Sigmoid colon (tissue), 7 donors: ENCODE data around the gene GIPR. TPM values are rescaled to one million over a fixed set of nuclear protein-coding genes. Genes with fewer than 3 reads are reported as not detected.
"Not testable (repeated sequence)": the region's sequence is repeated elsewhere in the genome, so short reads cannot be mapped to it uniquely, and the experiment has no call there.

ENCODE experiments used
- DNase-seq: peaks from one replicate; pipeline ENCODE4 v3.0.0-alpha.2; 2019
- H3K27ac ChIP-seq, 4 donors: fragments of 200-600 bp; sonication (generic); one replicate each; pipeline ENCODE4 v1.5.1; 2016 to 2019; ENCODE audit warnings: mild to moderate bottlenecking in 1 of 4
- H3K27me3 ChIP-seq, 3 donors: fragments of 200-600 bp; sonication (generic); one replicate each; pipeline ENCODE4 v1.5.1; 2019; ENCODE audit warnings: mild to moderate bottlenecking in 1 of 3
- H3K36me3 ChIP-seq, 4 donors: fragments of 200-600 bp; sonication (generic); one replicate each; pipeline ENCODE4 v1.5.1; 2016 to 2019
- H3K4me1 ChIP-seq, 4 donors: fragments of 200-600 bp; sonication (generic); one replicate each; pipeline ENCODE4 v1.5.1; 2017 to 2019
- H3K4me3 ChIP-seq, 4 donors: fragments of 200-600 bp; sonication (generic); one replicate each; pipeline ENCODE4 v1.5.1; 2017 to 2019; ENCODE audit warnings: mild to moderate bottlenecking in 2 of 4, moderate library complexity in 1 of 4
- H3K9me3 ChIP-seq, 4 donors: fragments of 200-600 bp in 3 of 4; sonication (generic) in 3 of 4; one replicate each; pipeline versions ENCODE4 v1.5.1 to v1.6.1; 2013 to 2019
- CTCF ChIP-seq, 4 experiments: fragments of 450-650 bp in 3 of 4; fragments of 200-600 bp in 1 of 4; IDR thresholded peaks; one replicate each; pipeline ENCODE4 v1.5.1; 2016 to 2019; ENCODE audit warnings: antibody characterized with exemption in 4 of 4, mild to moderate bottlenecking in 3 of 4, moderate library complexity in 2 of 4
- EP300 ChIP-seq, 4 donors: sonication (generic); formaldehyde crosslinking; IDR thresholded peaks; one replicate each; pipeline ENCODE4 v1.6.1; 2017; ENCODE audit warnings: antibody characterized with exemption in 4 of 4
- POLR2A ChIP-seq, 2 donors: fragments of 450-650 bp; IDR thresholded peaks; one replicate each; pipeline ENCODE4 v1.6.1; 2016; ENCODE audit warnings: antibody characterized with exemption in 2 of 2, mild to moderate bottlenecking in 2 of 2, moderate library complexity in 2 of 2
- POLR2AphosphoS5 ChIP-seq, 4 donors: sonication (generic); formaldehyde crosslinking; IDR thresholded peaks; one replicate each; pipeline ENCODE4 v1.6.1; 2017; ENCODE audit warnings: antibody characterized with exemption in 4 of 4
- WGBS, 2 donors: extraction: QIAGEN DNeasy Blood & Tissue Kit; methylation state at CpG; one replicate each; pipeline ENCODE4 v1.1.7; 2013; 5-methylcytosine and 5-hydroxymethylcytosine counted together
- intact Hi-C: fragments of 100-400 bp; cut with DNase I; formaldehyde crosslinking; loops from one replicate; pipeline ENCODE4 v1.15.1; 2023
- polyA plus RNA-seq, 3 donors: library from polyadenylated mRNA; stranded (reverse); fragments of 200-250 nt; gene quantifications; one replicate each; pipeline ENCODE4 v1.2.3, GENCODE V29; 2013
- total RNA-seq, 4 donors: library from RNA; depleted of rRNA; stranded (reverse); fragments of >200 nt; gene quantifications; one replicate each; pipeline ENCODE4 v1.1.0, GENCODE V29; 2016
- donor health status: healthy with polysubstance abuse.
- donor health status: Bipolar disorder and iron deficiency.
- donor health status: healthy.

The GIPR gene
- total RNA-seq (not detected), polyA plus RNA-seq (10 to 100 TPM in 1 of 3 donors, 1 to 10 TPM in 1, under 1 TPM in 1; 0.69 to 11.8 (median 3.6) TPM)

- TF ChIP-seq CTCF (IDR thresholded peaks at IDR 0.05) (no peak), POLR2A (IDR thresholded peaks at IDR 0.05) (peak in 1 of 2 donors; percentile 18)
- H3K36me3 ChIP-seq, result no peaks in the 10 kb centered on the region
- 8 to 15% methylated on average over 15 of the region's 15 CpGs for WGBS, 2 donors
- peaks cover 0 to 27% (median 17%) of the 10 kb centered on the region in 4 donors for H3K4me1 ChIP-seq
- H3K4me3 ChIP-seq, result peak within 1 kb of the TSS in 3 of 4 donors; percentile 10 to 34 (median 23)
- H3K9me3 ChIP-seq, result no peaks in the 10 kb centered on the region
- H3K27ac ChIP-seq, result no peak within 1 kb of the TSS
- H3K27me3 ChIP-seq, result peaks cover 38 to 94% (median 87%) of the 10 kb centered on the region in 3 donors
- intact Hi-C loops, result no loop called here
- DNase-seq, result no peak
These were observed at the start of gene GIPR for GRCh38 chr19:45667620-45668341. Gene GIPR, plus strand, starts transcription at chr19:45668221. Its CDS starts 1,300 bp downstream, at chr19:45669521.

GRCh38 chr19:45621389-45621788 lies 46.6 kb upstream of the GIPR start:
- Histone ChIP-seq H3K27me3 (no peaks in the 10 kb centered on the region), H3K4me1 (peaks cover 0 to 2% (median under 1%) of the 10 kb centered on the region in 4 donors), H3K4me3 (no peak overlapping the region), H3K27ac (no peak overlapping the region), H3K36me3 (peaks cover 0 to 42% (median 11%) of the 10 kb centered on the region in 4 donors), H3K9me3 (no peaks in the 10 kb centered on the region)
- intact Hi-C loops, result no loop called here
- TF ChIP-seq POLR2A (IDR thresholded peaks at IDR 0.05) (no peak), EP300 (IDR thresholded peaks at IDR 0.05) (no peak), CTCF (IDR thresholded peaks at IDR 0.05) (no peak), POLR2AphosphoS5 (IDR thresholded peaks at IDR 0.05) (no peak)
- WGBS, 2 donors, result 95% methylated on average over 17 of the region's 17 CpGs
- DNase-seq, result no peak

GRCh38 chr19:45621976-45622503 lies 46.0 kb upstream of the GIPR start:
- Histone ChIP-seq H3K36me3 (peaks cover 0 to 42% (median 11%) of the 10 kb centered on the region in 4 donors), H3K27ac (no peak overlapping the region), H3K27me3 (no peaks in the 10 kb centered on the region), H3K9me3 (no peaks in the 10 kb centered on the region), H3K4me3 (no peak overlapping the region), H3K4me1 (no peaks in the 10 kb centered on the region)
- WGBS, 2 donors, result 93 to 95% methylated on average over 6 of the region's 6 CpGs
- DNase-seq, result no peak
- intact Hi-C loops, result no loop called here
- TF ChIP-seq EP300 (IDR thresholded peaks at IDR 0.05), result no peak
- TF ChIP-seq POLR2AphosphoS5 (IDR thresholded peaks at IDR 0.05), result no peak
- no peak for TF ChIP-seq CTCF (IDR thresholded peaks at IDR 0.05)
- no peak for TF ChIP-seq POLR2A (IDR thresholded peaks at IDR 0.05)

- WGBS, 2 donors, result 94 to 96% methylated on average over 1 of the region's 1 CpG
- no peak for DNase-seq
- Histone ChIP-seq H3K4me1 (no peaks in the 10 kb centered on the region), H3K27me3 (no peaks in the 10 kb centered on the region), H3K9me3 (no peaks in the 10 kb centered on the region), H3K36me3 (peaks cover 0 to 47% (median 15%) of the 10 kb centered on the region in 4 donors), H3K4me3 (no peak overlapping the region), H3K27ac (no peak overlapping the region)
- TF ChIP-seq POLR2A (IDR thresholded peaks at IDR 0.05), result no peak
- TF ChIP-seq POLR2AphosphoS5 (IDR thresholded peaks at IDR 0.05), result no peak
- TF ChIP-seq CTCF (IDR thresholded peaks at IDR 0.05), result no peak
- no peak for TF ChIP-seq EP300 (IDR thresholded peaks at IDR 0.05)
- intact Hi-C loops, result no loop called here
These were observed 44.0 kb upstream of the GIPR start for GRCh38 chr19:45623984-45624383.

- H3K4me3 ChIP-seq, result not testable (repeated sequence)
These were observed 39.8 kb upstream of the GIPR start for GRCh38 chr19:45628219-45628618.

More at GRCh38 chr19:45628219-45628618, 39.8 kb upstream of the GIPR start:
- WGBS, 2 donors, result 98% methylated on average over 7 of the region's 7 CpGs
- H3K4me1 ChIP-seq, DNase-seq, H3K27ac ChIP-seq, H3K27me3 ChIP-seq, H3K9me3 ChIP-seq, intact Hi-C loops: not testable (repeated sequence)
- H3K36me3 ChIP-seq, result peaks cover 0 to 31% (median 12%) of the 10 kb centered on the region in 4 donors
